SK-N-SH (cell line): Measurements from ENCODE around the gene NIPAL4. TPM values are rescaled to one million over a fixed set of nuclear protein-coding genes. Genes with fewer than 3 reads are reported as not detected.

Source experiments
- CTCF ChIA-PET: fragments of 300-600, 350-600 bp; formaldehyde crosslinking; extraction: SDS; loops from one replicate; lab custom pipeline; 2021; lab: Yijun Ruan, JAX
- POLR2A ChIA-PET: fragments of 350-600 bp; sonication (Branson Sonifier 250); formaldehyde crosslinking; extraction: SDS; loops from one replicate; lab custom pipeline; 2020; ENCODE audit warnings: antibody characterized with exemption, inconsistent platforms; lab: Yijun Ruan, JAX
- DNase-seq: peaks from one replicate; pipeline ENCODE4 v3.0.0; 2012
- H2AFZ ChIP-seq: fragments of 200-600 bp; sonication (generic); 2 replicates; pipeline ENCODE4 v1.8.1; 2016; ENCODE audit warnings: antibody characterized with exemption, mild to moderate bottlenecking, low read depth
- H3F3A ChIP-seq: fragments of 200-600 bp; sonication (generic); replicated peaks from 2 replicates; pipeline ENCODE3; 2016; ENCODE audit warnings: antibody characterized with exemption, mild to moderate bottlenecking; ENCODE audit not compliant: insufficient read depth
- H3K27ac ChIP-seq, 2 experiments: fragments of 200-500 bp in 1 of 2; fragments of 200-600 bp in 1 of 2; sonication (Bioruptor generic) in 1 of 2; sonication (generic), shearing (Covaris generic) in 1 of 2; 2 replicates each; pipeline versions ENCODE4 v1.5.1 to v1.6.1; 2014 to 2016; ENCODE audit warnings: low read depth in 2 of 2, inconsistent platforms in 1 of 2, low read length in 1 of 2, mild to moderate bottlenecking in 1 of 2, mixed read lengths in 1 of 2
- H3K27me3 ChIP-seq: fragments of 200-600 bp; sonication (generic), shearing (Covaris generic); 2 replicates; pipeline ENCODE4 v1.6.1; 2016; ENCODE audit warnings: mixed run types; ENCODE audit not compliant: insufficient read depth
- H3K36me3 ChIP-seq, 2 experiments: fragments of 200-500 bp in 1 of 2; fragments of 200-600 bp in 1 of 2; sonication (Bioruptor generic) in 1 of 2; sonication (generic) in 1 of 2; replicated peaks in 1 of 2; 2 replicates each; pipeline versions ENCODE3 to v1.5.1; 2014 to 2016; ENCODE audit warnings: low read length in 1 of 2, mild to moderate bottlenecking in 1 of 2; ENCODE audit not compliant: insufficient read depth in 2 of 2, control insufficient read depth in 1 of 2
- H3K4me1 ChIP-seq, 2 experiments: fragments of 200-500 bp in 1 of 2; fragments of 200-600 bp in 1 of 2; sonication (Bioruptor generic) in 1 of 2; sonication (generic), shearing (Covaris generic) in 1 of 2; 2 replicates each; pipeline versions ENCODE4 v1.5.1 to v1.6.1; 2014 to 2016; ENCODE audit warnings: low read depth in 1 of 2, low read length in 1 of 2, mixed run types in 1 of 2; ENCODE audit not compliant: insufficient read depth in 2 of 2, control insufficient read depth in 1 of 2
- H3K4me2 ChIP-seq: fragments of 200-600 bp; sonication (generic), shearing (Covaris generic); 2 replicates; pipeline ENCODE4 v1.6.1; 2017; ENCODE audit warnings: mixed run types
- H3K4me3 ChIP-seq, 2 experiments: fragments of 200-500 bp in 1 of 2; fragments of 200-600 bp in 1 of 2; sonication (Bioruptor generic) in 1 of 2; sonication (generic), shearing (Covaris generic) in 1 of 2; 2 replicates each; pipeline versions ENCODE4 v1.5.1 to v1.8.1; 2014 to 2016; ENCODE audit warnings: low read depth in 2 of 2, inconsistent platforms in 1 of 2, low read length in 1 of 2, mild to moderate bottlenecking in 1 of 2, mixed read lengths in 1 of 2, moderate library complexity in 1 of 2
- H3K79me2 ChIP-seq: fragments of 200-600 bp; sonication (generic); 2 replicates; pipeline ENCODE4 v1.8.1; 2017; ENCODE audit warnings: mild to moderate bottlenecking; ENCODE audit not compliant: insufficient read depth
- H3K9ac ChIP-seq: fragments of 200-600 bp; sonication (generic); 2 replicates; pipeline ENCODE4 v1.6.1; 2017; ENCODE audit warnings: mixed run types
- H3K9me2 ChIP-seq: fragments of 200-600 bp; sonication (generic); 2 replicates; pipeline ENCODE4 v1.6.1; 2017; ENCODE audit warnings: mixed run types
- H3K9me3 ChIP-seq: fragments of 200-600 bp; sonication (generic); 2 replicates; pipeline ENCODE4 v1.6.1; 2017; ENCODE audit warnings: mixed run types, mild to moderate bottlenecking, moderate library complexity
- H4K20me1 ChIP-seq: fragments of 200-600 bp; sonication (generic); 2 replicates; pipeline ENCODE4 v1.6.1; 2017; ENCODE audit warnings: mild to moderate bottlenecking, mixed run types; ENCODE audit not compliant: insufficient read depth
- CHD2 ChIP-seq: fragments of 150-350 bp; IDR thresholded peaks from 2 replicates; pipeline ENCODE4 v1.6.1; 2018; ENCODE audit warnings: low read length; ENCODE audit not compliant: partially characterized antibody
- FOSL2 ChIP-seq: IDR thresholded peaks from 2 replicates; pipeline ENCODE4 v1.4.0; 2012; ENCODE audit warnings: low read depth, mild to moderate bottlenecking, moderate library complexity, borderline replicate concordance
- FOXM1 ChIP-seq: IDR thresholded peaks from 2 replicates; pipeline ENCODE4 v1.4.0; 2012; ENCODE audit warnings: low read depth, mild to moderate bottlenecking
- GATA2 ChIP-seq: sonication (generic); formaldehyde crosslinking; IDR thresholded peaks from 2 replicates; pipeline ENCODE4 v1.5.0; 2020; ENCODE audit warnings: mild to moderate bottlenecking, missing genetic modification reagents
- JUND ChIP-seq: IDR thresholded peaks from 2 replicates; pipeline ENCODE4 v1.4.0; 2012
- MAX ChIP-seq: IDR thresholded peaks from 2 replicates; pipeline ENCODE4 v1.4.0; 2012; ENCODE audit warnings: low read depth
- MEF2A ChIP-seq: IDR thresholded peaks from 2 replicates; pipeline ENCODE4 v1.4.0; 2012; ENCODE audit warnings: low read depth, borderline replicate concordance
- NFIC ChIP-seq: IDR thresholded peaks from 2 replicates; pipeline ENCODE4 v1.4.0; 2012; ENCODE audit warnings: borderline replicate concordance
- PBX3 ChIP-seq: IDR thresholded peaks from 2 replicates; pipeline ENCODE4; 2012
- RAD21 ChIP-seq: IDR thresholded peaks from 2 replicates; pipeline ENCODE4 v1.6.1; 2012; ENCODE audit warnings: mild to moderate bottlenecking, low read length
- REST ChIP-seq: IDR thresholded peaks from 2 replicates; pipeline ENCODE4 v1.6.1; 2012; ENCODE audit warnings: mild to moderate bottlenecking, low read depth, low read length, moderate library complexity
- RXRA ChIP-seq: IDR thresholded peaks from 2 replicates; pipeline ENCODE4 v1.4.0; 2012; ENCODE audit warnings: low read depth, mild to moderate bottlenecking, borderline replicate concordance
- SIN3A ChIP-seq: IDR thresholded peaks from 2 replicates; pipeline ENCODE4 v1.6.1; 2012; ENCODE audit warnings: low read depth, mild to moderate bottlenecking, low read length, moderate library complexity, borderline replicate concordance
- SMC3 ChIP-seq: IDR thresholded peaks from 2 replicates; pipeline ENCODE4 v1.6.1; 2012; ENCODE audit warnings: low read depth, low read length, improper control_type of control experiment
- TCF12 ChIP-seq: IDR thresholded peaks from 2 replicates; pipeline ENCODE4 v1.4.0; 2012
- TEAD4 ChIP-seq: IDR thresholded peaks from 2 replicates; pipeline ENCODE4 v1.4.0; 2012; ENCODE audit warnings: mild to moderate bottlenecking, borderline replicate concordance; ENCODE audit not compliant: insufficient read depth
- WGBS: methylation state at CpG from one replicate; pipeline ENCODE4 v1.1.6; 2017; ENCODE audit warnings: low lambda C conversion rate; 5-methylcytosine and 5-hydroxymethylcytosine counted together
- polyA plus RNA-seq, 3 experiments: library from polyadenylated mRNA; depleted of rRNA; stranded (reverse); fragments of >200 nt; gene quantifications; 2 replicates each; pipeline ENCODE4 v1.2.3, GENCODE V29; 2012
- TF ChIP-seq, protein P1 (sequence below): fragments of 150-350 bp; IDR thresholded peaks from 2 replicates; pipeline ENCODE4 v1.6.1; 2016; ENCODE audit warnings: mild to moderate bottlenecking, low read depth, low read length
- TF ChIP-seq, protein P2 (sequence below): IDR thresholded peaks from 2 replicates; pipeline ENCODE4 v1.4.0; 2012; ENCODE audit warnings: low read depth, borderline replicate concordance
- TF ChIP-seq, protein P3 (sequence below): fragments of 200-600 bp; sonication (generic); IDR thresholded peaks from 2 replicates; pipeline ENCODE4 v1.6.1; 2017; ENCODE audit warnings: antibody characterized with exemption, mild to moderate bottlenecking, moderate library complexity

Gene NIPAL4
- polyA plus RNA-seq, 1 of the 3 experiments (the other 2 are of a cell fraction) = 2.3 TPM

- TF ChIP-seq TCF12 = no peak
- no peak for TF ChIP-seq JUND
- TF ChIP-seq, protein P1, sequence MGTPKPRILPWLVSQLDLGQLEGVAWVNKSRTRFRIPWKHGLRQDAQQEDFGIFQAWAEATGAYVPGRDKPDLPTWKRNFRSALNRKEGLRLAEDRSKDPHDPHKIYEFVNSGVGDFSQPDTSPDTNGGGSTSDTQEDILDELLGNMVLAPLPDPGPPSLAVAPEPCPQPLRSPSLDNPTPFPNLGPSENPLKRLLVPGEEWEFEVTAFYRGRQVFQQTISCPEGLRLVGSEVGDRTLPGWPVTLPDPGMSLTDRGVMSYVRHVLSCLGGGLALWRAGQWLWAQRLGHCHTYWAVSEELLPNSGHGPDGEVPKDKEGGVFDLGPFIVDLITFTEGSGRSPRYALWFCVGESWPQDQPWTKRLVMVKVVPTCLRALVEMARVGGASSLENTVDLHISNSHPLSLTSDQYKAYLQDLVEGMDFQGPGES = no peak
- TF ChIP-seq, protein P2, sequence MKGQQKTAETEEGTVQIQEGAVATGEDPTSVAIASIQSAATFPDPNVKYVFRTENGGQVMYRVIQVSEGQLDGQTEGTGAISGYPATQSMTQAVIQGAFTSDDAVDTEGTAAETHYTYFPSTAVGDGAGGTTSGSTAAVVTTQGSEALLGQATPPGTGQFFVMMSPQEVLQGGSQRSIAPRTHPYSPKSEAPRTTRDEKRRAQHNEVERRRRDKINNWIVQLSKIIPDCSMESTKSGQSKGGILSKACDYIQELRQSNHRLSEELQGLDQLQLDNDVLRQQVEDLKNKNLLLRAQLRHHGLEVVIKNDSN = no peak
Measured at GRCh38 chr5:157456301-157456700, 3.7 kb upstream of the NIPAL4 start (continued).

GRCh38 chr5:157457391-157457790 lies 2.6 kb upstream of the NIPAL4 start:
- Histone ChIP-seq H3K9ac (no peak overlapping the region), H3F3A (no peaks in the 10 kb centered on the region), H3K27me3 (no peaks in the 10 kb centered on the region), H3K4me3 (no peak overlapping the region), H3K9me3 (no peaks in the 10 kb centered on the region), H3K4me2 (no peak overlapping the region), H3K4me1 (peaks cover 0 to 11% of the 10 kb centered on the region in 2 experiments; a peak in 2 of 4 replicates), H2AFZ (no peak overlapping the region), H3K79me2 (peaks cover 13% of the 10 kb centered on the region), H3K9me2 (no peaks in the 10 kb centered on the region), H3K36me3 (no peaks in the 10 kb centered on the region), H4K20me1 (no peaks in the 10 kb centered on the region), H3K27ac (no peak overlapping the region)
- DNase-seq = no peak
- WGBS = 91% methylated on average over 5 of the region's 5 CpGs
- ChIA-PET CTCF (interaction anchor here (1.0 to 4.0 kb wide), 2 partner anchors 15 to 82 kb away, joined by 3 to 19 read pairs; no protein-coding TSS in a partner anchor), POLR2A (no interaction called here)
- TF ChIP-seq RAD21 (no peak), SIN3A (no peak), MAX (no peak), PBX3 (no peak), GATA2 (CRISPR knock-in tag) (no peak), CHD2 (no peak), FOXM1 (no peak), REST (no peak), FOSL2 (no peak), NFIC (no peak), SMC3 (no peak), TEAD4 (no peak), RXRA (no peak), MEF2A (no peak)
- TF ChIP-seq, protein P3, sequence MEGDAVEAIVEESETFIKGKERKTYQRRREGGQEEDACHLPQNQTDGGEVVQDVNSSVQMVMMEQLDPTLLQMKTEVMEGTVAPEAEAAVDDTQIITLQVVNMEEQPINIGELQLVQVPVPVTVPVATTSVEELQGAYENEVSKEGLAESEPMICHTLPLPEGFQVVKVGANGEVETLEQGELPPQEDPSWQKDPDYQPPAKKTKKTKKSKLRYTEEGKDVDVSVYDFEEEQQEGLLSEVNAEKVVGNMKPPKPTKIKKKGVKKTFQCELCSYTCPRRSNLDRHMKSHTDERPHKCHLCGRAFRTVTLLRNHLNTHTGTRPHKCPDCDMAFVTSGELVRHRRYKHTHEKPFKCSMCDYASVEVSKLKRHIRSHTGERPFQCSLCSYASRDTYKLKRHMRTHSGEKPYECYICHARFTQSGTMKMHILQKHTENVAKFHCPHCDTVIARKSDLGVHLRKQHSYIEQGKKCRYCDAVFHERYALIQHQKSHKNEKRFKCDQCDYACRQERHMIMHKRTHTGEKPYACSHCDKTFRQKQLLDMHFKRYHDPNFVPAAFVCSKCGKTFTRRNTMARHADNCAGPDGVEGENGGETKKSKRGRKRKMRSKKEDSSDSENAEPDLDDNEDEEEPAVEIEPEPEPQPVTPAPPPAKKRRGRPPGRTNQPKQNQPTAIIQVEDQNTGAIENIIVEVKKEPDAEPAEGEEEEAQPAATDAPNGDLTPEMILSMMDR = no peak
- TF ChIP-seq, protein P1 = no peak
